Mucosa of descending colon (tissue), 3 donors: ENCODE data around the gene DAO. TPM values are rescaled to one million over a fixed set of nuclear protein-coding genes. Genes with fewer than 3 reads are reported as not detected.
"Not testable (repeated sequence)": the region's sequence is repeated elsewhere in the genome, so short reads cannot be mapped to it uniquely, and the experiment has no call there.

ENCODE experiments used
- ATAC-seq: fragments of 200-7000 bp; cut with Tn5 transposase; one replicate; pipeline ENCODE4 v1.9.1; 2020; ENCODE audit warnings: mild to moderate bottlenecking, moderate library complexity
- DNase-seq, 3 donors: peaks; one replicate each; pipeline ENCODE4 v3.0.0-alpha.2; 2020
- H3K36me3 ChIP-seq: fragments of 200-600 bp; one replicate; pipeline ENCODE4 v1.8.0; 2021; ENCODE audit warnings: low read depth, mild to moderate bottlenecking
- H3K4me1 ChIP-seq: fragments of 200-600 bp; one replicate; pipeline ENCODE4 v1.8.0; 2021; ENCODE audit warnings: low read depth, mild to moderate bottlenecking
- H3K4me3 ChIP-seq: fragments of 200-600 bp; one replicate; pipeline ENCODE4 v1.8.0; 2021; ENCODE audit warnings: mild to moderate bottlenecking
- H3K9me3 ChIP-seq: fragments of 200-600 bp; one replicate; pipeline ENCODE4 v1.8.0; 2021; ENCODE audit warnings: mild to moderate bottlenecking
- CTCF ChIP-seq: fragments of 200-600 bp; IDR thresholded peaks from one replicate; pipeline ENCODE4 v1.8.0; 2022; ENCODE audit warnings: antibody characterized with exemption, mild to moderate bottlenecking
- intact Hi-C, 2 donors: fragments of 100-400 bp; cut with DNase I in 1 of 2; cut with micrococcal nuclease in 1 of 2; formaldehyde crosslinking; loops; one replicate each; pipeline versions ENCODE4 v1.11.0 to v1.11.1; 2022; cut with DNase I, micrococcal nuclease
- total RNA-seq, 3 donors: library from RNA; stranded (reverse); fragmentation: NEBNext Ultra II Directional in 2 of 3; extraction: Animal tissue kit (Norgen Biotek cat#: 25700) in 2 of 3; gene quantifications; one replicate each; pipeline versions ENCODE4 v1.2.1 to v1.2.4, GENCODE V29; 2021 to 2023
- donor health status: DM: no; HTN: no; CAD: no; lungs with moderate emphysema.
- donor health status: DM: no; HTN: no; CAD: no.
- donor health status: DM: no; HTN: yes; CAD: no.

The DAO gene
- total RNA-seq, 3 donors from 2014 or later, result 0.79 to 4.8 (median 3.0) TPM

- TF ChIP-seq CTCF, result no peak
- Histone ChIP-seq H3K9me3 (no peaks in the 10 kb centered on the region), H3K4me3 (no peak overlapping the region), H3K4me1 (peaks cover 28% of the 10 kb centered on the region), H3K36me3 (no peaks in the 10 kb centered on the region)
- intact Hi-C loops, result loop anchor here in 1 of 2 donors (10.0 kb wide), 1 partner anchor 55 kb away; no protein-coding TSS in a partner anchor
- ATAC-seq (no peak), DNase-seq (no peak)
Observed at GRCh38 chr12:108859923-108860291, 20.0 kb upstream of the DAO start.

DNA sequence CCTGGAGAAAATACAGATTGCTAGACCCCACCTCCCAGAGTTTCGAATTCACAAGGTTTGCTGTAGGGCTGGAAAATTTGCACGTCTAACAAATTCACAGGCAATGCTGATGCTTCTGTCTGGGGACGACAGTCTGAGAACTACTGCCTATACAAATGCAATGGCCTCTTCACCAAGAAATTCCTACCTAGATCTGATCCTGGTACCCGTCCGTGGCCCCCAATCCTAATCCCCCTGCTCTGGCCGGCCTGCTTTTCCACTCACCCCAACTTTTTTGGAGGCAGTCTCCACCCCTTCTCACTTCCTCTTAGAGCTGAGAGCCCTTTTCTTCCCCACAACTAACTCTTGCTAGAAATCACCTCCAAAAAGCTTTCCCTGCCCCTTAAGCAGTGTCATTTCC, 19.4 kb upstream of the DAO start:
- Histone ChIP-seq H3K4me3 (no peak overlapping the region), H3K9me3 (no peaks in the 10 kb centered on the region), H3K36me3 (no peaks in the 10 kb centered on the region), H3K4me1 (peaks cover 28% of the 10 kb centered on the region)
- no peak for TF ChIP-seq CTCF
- intact Hi-C loops, result no loop called here
- DNase-seq, result no peak
- no peak for ATAC-seq

GRCh38 chr12:108861878-108862587, 17.9 kb upstream of the DAO start:
- ATAC-seq, result no peak
- no peaks in the 10 kb centered on the region for H3K36me3 ChIP-seq
- H3K4me1 ChIP-seq, result peaks cover 15% of the 10 kb centered on the region
- no peaks in the 10 kb centered on the region for H3K9me3 ChIP-seq
- peak in 1 of 3 donors; percentile 24 for DNase-seq
- intact Hi-C loops, result no loop called here
- no peak overlapping the region for H3K4me3 ChIP-seq
- TF ChIP-seq CTCF, result no peak

GRCh38 chr12:108862588-108862959, 17.3 kb upstream of the DAO start:
- no peak overlapping the region for H3K4me3 ChIP-seq
- ATAC-seq (no peak), DNase-seq (no peak)
- peaks cover 15% of the 10 kb centered on the region for H3K4me1 ChIP-seq
- H3K9me3 ChIP-seq, result no peaks in the 10 kb centered on the region
- intact Hi-C loops, result no loop called here
- no peak for TF ChIP-seq CTCF
- H3K36me3 ChIP-seq, result no peaks in the 10 kb centered on the region

GRCh38 chr12:108865169-108865568, 14.7 kb upstream of the DAO start:
- intact Hi-C loops, result no loop called here
- ATAC-seq, result no peak
- no peak for TF ChIP-seq CTCF

GRCh38 chr12:108866083-108866482, 13.8 kb upstream of the DAO start:
- H3K9me3 ChIP-seq, H3K4me1 ChIP-seq, DNase-seq, ATAC-seq, H3K36me3 ChIP-seq, intact Hi-C loops, H3K4me3 ChIP-seq: not testable (repeated sequence)

More at GRCh38 chr12:108865169-108865568, 14.7 kb upstream of the DAO start:
- no peak overlapping the region for H3K4me3 ChIP-seq
- no peaks in the 10 kb centered on the region for H3K4me1 ChIP-seq
- DNase-seq, result no peak
- H3K9me3 ChIP-seq, result no peaks in the 10 kb centered on the region
- H3K36me3 ChIP-seq, result no peaks in the 10 kb centered on the region
